SK-N-DZ (cell line): ENCODE data around the gene CCDC150. TPM values are rescaled to one million over a fixed set of nuclear protein-coding genes. Genes with fewer than 3 reads are reported as not detected.
"Not testable (repeated sequence)": the region's sequence is repeated elsewhere in the genome, so short reads cannot be mapped to it uniquely, and the experiment has no call there.

Source experiments
- DNase-seq: peaks from one replicate; pipeline ENCODE4 v3.0.0-alpha.2; 2015; ENCODE audit warnings: low spot score
- polyA plus RNA-seq, 2 experiments: library from polyadenylated mRNA; depleted of rRNA; stranded (reverse); fragments of >200 nt; gene quantifications; 2 replicates each; pipeline ENCODE4 v1.2.3, GENCODE V29; 2014

Gene CCDC150
- 24.8 and 33.7 TPM in 2 replicates for polyA plus RNA-seq (2014; cell fraction: cytosol; rRNA removed)
- 228 and 283 TPM in 2 replicates for polyA plus RNA-seq (2014; cell fraction: nucleus; rRNA removed)

DNA sequence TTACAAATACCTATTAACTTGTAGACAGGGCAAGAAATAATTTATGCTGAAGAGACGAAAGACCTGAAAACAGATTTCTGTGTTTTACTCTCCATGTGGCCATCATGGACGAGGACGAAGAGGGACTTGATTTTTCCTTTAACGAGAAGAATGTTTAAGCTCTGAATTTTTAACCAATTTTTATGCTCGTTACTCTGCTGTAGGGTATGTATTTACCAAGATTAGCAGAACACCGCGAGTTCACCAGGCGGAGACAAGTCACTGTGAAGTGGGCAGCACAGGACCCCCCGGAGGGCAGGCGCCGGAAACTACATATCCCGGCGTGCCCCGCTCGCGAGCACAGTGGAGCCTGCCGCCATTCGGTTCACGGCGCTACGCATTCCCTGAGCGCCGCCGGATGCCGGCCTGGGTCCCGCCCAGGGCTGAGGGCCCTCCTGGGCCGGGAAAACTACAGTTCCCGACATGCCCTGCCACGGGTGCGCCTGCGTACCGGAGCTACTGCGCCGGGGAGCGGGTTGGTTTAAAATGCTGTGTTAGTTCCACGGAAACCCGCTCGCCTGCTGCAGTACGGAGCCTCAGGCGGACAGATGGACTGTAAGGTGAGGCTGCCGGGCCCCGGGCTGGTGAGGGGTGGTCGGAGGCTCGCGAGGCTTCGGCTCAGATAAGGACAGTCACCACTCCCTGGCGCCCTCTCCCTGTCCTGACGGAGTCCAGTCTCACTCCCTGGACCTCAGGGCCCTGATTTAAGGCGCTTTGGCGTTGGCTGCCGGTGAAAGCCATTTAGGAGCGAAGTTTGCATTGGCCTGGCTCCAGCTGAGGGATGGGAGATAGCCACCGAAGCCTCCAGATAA lies at the start of gene CCDC150:
CCDC150 (plus strand) TSS at position 536 of the 851 bp plus-strand sequence; CDS start at position 588, 52 bp downstream.
- DNase-seq = peak; percentile 95

DNA sequence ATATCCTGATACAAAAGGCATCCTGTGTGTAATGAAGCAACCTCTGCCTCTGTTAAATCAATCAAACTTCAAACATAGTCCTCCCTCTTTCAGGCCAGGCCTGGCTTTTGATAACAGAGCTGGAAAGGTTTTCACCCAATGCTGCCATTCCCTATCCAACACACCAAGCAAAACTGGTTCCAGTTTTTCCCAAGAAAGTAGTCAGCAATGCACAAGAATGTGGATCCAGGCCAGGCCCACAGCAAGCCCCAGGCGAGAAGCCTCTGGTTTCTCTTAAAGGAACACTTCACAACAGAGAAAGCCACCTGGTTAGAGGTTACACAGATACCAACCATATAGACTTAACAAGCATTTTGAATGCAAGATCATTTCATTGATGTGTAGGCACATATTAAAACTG lies 49.2 kb upstream of the CCDC150 start:
- no peak for DNase-seq

- DNase-seq = no peak
These were observed 48.5 kb upstream of the CCDC150 start for GRCh38 chr2:196591004-196591403.

GRCh38 chr2:196591621-196592022 lies 47.9 kb upstream of the CCDC150 start:
- DNase-seq = no peak

- peak; percentile 68 for DNase-seq
These were observed 47.1 kb upstream of the CCDC150 start for GRCh38 chr2:196592331-196592910.

GRCh38 chr2:196592911-196593881 lies 46.3 kb upstream of the CCDC150 start, which contains the start of gene HECW2:
HECW2 (minus strand) TSS chr2:196593554.
- DNase-seq = peak; percentile 79

DNA sequence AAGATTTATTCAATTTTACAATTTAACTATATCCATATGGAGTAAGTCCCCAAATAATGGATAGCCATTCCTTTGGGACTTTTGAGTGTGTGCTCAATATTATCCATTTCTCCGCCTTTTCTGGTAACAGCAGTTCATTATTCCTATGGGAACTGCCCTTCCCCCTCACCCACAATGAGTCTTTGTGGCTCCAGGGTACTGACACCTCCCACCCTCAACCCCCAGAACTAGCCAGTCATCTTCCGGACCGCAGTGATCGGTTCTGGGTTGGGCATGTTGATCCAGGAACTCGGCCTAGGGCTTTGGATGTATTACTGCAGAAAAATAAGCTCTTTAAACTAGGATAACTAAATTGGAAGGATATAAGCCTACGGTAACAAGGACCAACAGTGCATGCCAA lies 45.4 kb upstream of the CCDC150 start:
- DNase-seq = no peak

- DNase-seq = no peak
These were observed 42.0 kb upstream of the CCDC150 start for GRCh38 chr2:196597531-196597930.

DNA sequence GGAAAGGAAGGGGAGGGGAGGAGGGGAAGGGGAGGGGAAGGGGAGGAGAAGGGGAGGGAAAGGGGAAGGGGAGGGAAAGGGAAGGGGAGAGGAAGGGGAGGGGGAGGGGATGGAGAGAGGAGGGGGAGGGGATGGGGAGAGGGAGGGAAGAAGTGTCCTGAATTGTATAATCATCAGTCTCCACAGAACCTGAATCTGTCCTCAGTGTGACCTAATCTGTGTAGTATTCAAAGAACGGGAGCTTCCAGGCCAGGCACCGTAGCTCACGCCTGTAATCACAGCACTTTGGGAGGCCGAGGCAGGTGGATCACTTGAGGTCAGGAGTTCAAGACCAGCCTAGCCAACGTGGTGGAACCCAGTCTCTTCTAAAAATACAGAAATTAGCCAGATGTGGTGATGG lies 41.1 kb upstream of the CCDC150 start:
- no peak for DNase-seq

DNA sequence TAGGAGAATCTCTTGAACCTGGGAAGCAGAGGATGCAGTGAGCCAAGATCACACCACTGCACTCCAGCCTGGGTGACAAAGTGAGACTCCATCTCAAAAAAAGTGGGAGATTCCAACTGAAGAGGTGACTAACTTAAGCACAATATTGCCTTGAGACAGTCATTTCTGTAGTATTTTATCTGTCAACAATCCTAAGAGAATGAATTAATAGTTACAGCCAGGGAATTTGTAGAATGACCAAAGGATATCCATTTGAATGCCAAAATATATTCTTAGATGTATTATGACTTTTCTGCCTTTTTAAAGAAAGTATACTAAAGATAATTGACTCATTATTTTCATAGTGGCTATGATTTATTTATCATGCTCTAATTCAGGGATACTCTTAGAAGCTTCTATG lies 40.7 kb upstream of the CCDC150 start:
- DNase-seq = no peak

DNA sequence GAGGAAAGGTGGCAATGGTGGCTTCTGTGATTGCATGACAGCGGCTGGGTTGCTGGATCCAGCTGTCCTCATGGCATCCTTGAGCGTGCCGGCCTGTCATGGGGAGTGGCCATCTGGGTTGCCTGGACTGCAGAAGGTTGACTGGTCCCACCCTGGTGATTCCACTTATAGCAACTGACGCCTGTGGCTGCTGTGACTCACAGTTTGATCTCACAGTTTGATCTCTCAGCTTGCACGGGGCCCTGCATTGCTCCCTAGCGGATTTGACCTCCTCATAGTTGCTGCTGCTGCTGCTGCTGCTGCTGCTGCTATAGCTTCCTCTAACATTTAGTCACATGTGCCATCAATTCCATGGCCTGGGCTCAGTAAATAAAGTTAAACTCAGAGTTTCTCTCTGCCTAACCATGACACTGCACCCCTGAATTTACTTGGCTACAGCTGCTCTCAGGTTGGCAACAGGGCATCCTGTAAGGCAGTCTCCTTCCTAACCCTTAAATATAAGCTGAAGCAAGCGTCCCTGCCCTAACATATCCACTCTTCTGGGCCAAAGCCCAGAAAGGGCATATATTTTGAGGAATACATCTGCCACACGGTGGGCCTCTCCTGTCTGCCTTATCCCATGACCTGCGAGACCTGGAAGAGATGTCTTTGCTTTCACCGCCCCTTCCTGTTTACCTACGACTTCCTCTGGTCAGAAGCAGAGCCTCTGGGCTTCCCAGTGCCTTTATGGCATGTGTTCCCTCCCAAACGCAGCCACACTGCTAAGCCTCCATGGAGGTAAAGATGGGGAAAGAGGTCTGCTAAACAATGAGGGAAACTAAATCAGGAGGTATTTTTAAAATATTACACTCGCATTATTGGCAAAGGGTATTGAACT lies 37.8 kb upstream of the CCDC150 start:
- DNase-seq = peak; percentile 86

- no peak for DNase-seq
These were observed 35.3 kb upstream of the CCDC150 start for GRCh38 chr2:196604196-196604595.

GRCh38 chr2:196606516-196606915 lies 33.0 kb upstream of the CCDC150 start:
- DNase-seq = no peak

- no peak for DNase-seq
These were observed 32.4 kb upstream of the CCDC150 start for GRCh38 chr2:196607073-196607472.

GRCh38 chr2:196607896-196608295 lies 31.6 kb upstream of the CCDC150 start:
- DNase-seq = not testable (repeated sequence)

- no peak for DNase-seq
These were observed 29.7 kb upstream of the CCDC150 start for GRCh38 chr2:196609806-196610205.

DNA sequence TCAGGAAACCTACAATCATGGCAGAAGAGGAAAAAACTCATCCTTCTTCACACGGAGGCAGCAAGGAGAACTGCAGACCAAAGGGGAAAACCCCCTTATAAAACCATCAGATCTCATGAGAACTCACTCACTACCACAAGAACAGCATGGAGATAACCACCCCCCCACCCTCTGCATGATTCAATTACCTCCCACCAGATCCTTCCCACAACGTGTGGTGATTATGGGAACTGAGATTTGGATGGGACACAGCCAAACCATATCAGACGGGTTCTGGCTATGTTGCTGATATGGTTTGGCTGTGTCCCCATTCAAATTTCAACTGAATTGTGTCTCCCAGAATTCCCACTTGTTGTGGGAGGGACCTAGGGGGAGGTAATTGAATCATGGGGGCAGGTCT lies 28.7 kb upstream of the CCDC150 start:
- DNase-seq = peak; percentile 50

GRCh38 chr2:196613302-196613701 lies 26.2 kb upstream of the CCDC150 start:
- no peak for DNase-seq

DNA sequence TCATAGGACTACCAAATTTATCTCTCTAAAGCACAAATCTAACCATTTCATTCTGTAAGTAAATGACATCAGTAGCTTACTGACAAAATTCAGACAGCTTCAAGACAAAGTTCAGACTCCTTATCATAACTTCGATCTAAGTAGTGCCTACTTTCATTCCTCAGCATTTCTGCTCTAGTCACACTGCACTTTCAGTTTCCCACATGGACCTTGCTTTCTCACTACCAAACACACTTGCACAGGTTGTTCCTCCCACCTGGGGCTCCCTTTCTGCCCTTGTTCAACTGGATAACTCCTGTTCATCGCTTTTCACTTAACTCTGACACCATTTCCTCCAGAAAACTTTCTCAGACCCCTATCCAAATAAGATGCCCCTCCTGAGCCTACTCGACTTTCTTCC lies 22.1 kb upstream of the CCDC150 start:
- no peak for DNase-seq

- DNase-seq = no peak
These were observed 20.9 kb upstream of the CCDC150 start for GRCh38 chr2:196618661-196619060.

DNA sequence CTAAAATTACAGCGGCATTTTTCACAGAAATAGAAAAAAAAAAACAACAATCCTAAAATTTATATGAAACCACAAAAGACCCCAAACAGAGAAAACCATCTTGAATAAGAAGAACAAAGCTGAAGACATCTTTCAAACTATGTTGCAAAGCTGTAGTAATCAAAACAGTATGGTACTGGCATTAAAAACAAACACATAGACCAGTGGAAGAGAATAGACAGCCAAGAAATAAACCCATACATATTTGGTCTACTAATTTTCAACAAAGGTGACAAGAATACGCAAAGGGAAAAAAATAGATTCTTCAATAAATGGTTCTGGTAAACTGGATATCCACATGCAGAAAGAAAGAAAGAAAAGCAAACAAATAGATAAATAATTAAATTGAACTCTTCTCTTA lies 9.0 kb upstream of the CCDC150 start:
- no peak for DNase-seq
